Karpas-422 (cell line): ENCODE results near the gene FGFRL1. TPM values are rescaled to one million over a fixed set of nuclear protein-coding genes. Genes with fewer than 3 reads are reported as not detected.

Experiments used
- DNase-seq: peaks from one replicate; pipeline ENCODE4 v3.0.0-alpha.2; 2015
- H2AFZ ChIP-seq: fragments of 200-600 bp; sonication (generic); 2 replicates; pipeline ENCODE4 v1.6.1; 2014; ENCODE audit warnings: antibody characterized with exemption, low read length, mixed read lengths
- H3K27ac ChIP-seq: fragments of 200-600 bp; sonication (generic); 2 replicates; pipeline ENCODE4 v1.5.1; 2014; ENCODE audit warnings: mild to moderate bottlenecking, low read length, moderate library complexity
- H3K27me3 ChIP-seq: fragments of 200-600 bp; sonication (generic); 2 replicates; pipeline ENCODE4 v1.6.1; 2014; ENCODE audit warnings: low read length, mixed read lengths
- H3K36me3 ChIP-seq: fragments of 200-600 bp; sonication (generic); 2 replicates; pipeline ENCODE4 v1.6.1; 2014; ENCODE audit warnings: low read length, mixed read lengths; ENCODE audit not compliant: insufficient read depth
- H3K4me1 ChIP-seq: fragments of 200-600 bp; sonication (generic); 2 replicates; pipeline ENCODE4 v1.6.1; 2014; ENCODE audit warnings: mild to moderate bottlenecking, low read length, mixed read lengths
- H3K4me2 ChIP-seq: fragments of 200-600 bp; sonication (generic); 2 replicates; pipeline ENCODE4 v1.6.1; 2014; ENCODE audit warnings: low read length, low read depth, mild to moderate bottlenecking; ENCODE audit not compliant: poor library complexity, severe bottlenecking
- H3K4me3 ChIP-seq: fragments of 200-600 bp; sonication (generic); 2 replicates; pipeline ENCODE4 v1.5.1; 2014; ENCODE audit warnings: mild to moderate bottlenecking, antibody characterized with exemption, low read length, mixed read lengths
- H3K79me2 ChIP-seq: fragments of 200-600 bp; sonication (generic); 2 replicates; pipeline ENCODE4 v1.6.1; 2014; ENCODE audit warnings: mild to moderate bottlenecking, low read length, mixed read lengths
- H3K9ac ChIP-seq: fragments of 200-600 bp; sonication (generic); 2 replicates; pipeline ENCODE4 v1.6.0; 2014; ENCODE audit warnings: low read length
- H3K9me2 ChIP-seq: fragments of 200-600 bp; sonication (generic), shearing (Covaris generic); replicated peaks from 2 replicates; pipeline ENCODE4 v1.6.0; 2014; ENCODE audit warnings: mild to moderate bottlenecking, low read length, moderate library complexity; ENCODE audit not compliant: insufficient read depth
- H3K9me3 ChIP-seq: fragments of 300-700, 200-600 bp; sonication (generic); 2 replicates; pipeline ENCODE4 v1.6.1; 2014; ENCODE audit warnings: low read length, mixed read lengths
- H4K20me1 ChIP-seq: fragments of 200-600 bp; sonication (generic); 2 replicates; pipeline ENCODE4 v1.6.1; 2014; ENCODE audit warnings: mild to moderate bottlenecking, antibody characterized with exemption, low read length, low read depth; ENCODE audit not compliant: insufficient read depth
- total RNA-seq: library from RNA; depleted of rRNA; stranded (reverse); fragments of >200 nt; shearing (Covaris generic); gene quantifications from 2 replicates; pipeline ENCODE4 v1.2.3, GENCODE V29; 2014; ENCODE audit warnings: low replicate concordance

The FGFRL1 gene
- total RNA-seq, 1 experiment from 2014 or later = not detected

GRCh38 chr4:1061056-1061700, 49.8 kb downstream of the FGFRL1 start:
- no peak overlapping the region for H3K27ac ChIP-seq
- H3K4me2 ChIP-seq = no peak overlapping the region
- H3K9ac ChIP-seq = no peak overlapping the region
- no peak overlapping the region for H3K4me3 ChIP-seq
- H3K36me3 ChIP-seq = no peaks in the 10 kb centered on the region
- no peaks in the 10 kb centered on the region for H4K20me1 ChIP-seq
- DNase-seq = no peak
- no peaks in the 10 kb centered on the region for H3K79me2 ChIP-seq
- no peaks in the 10 kb centered on the region for H3K9me2 ChIP-seq
- no peak overlapping the region for H2AFZ ChIP-seq
- H3K4me1 ChIP-seq = peaks cover 2% of the 10 kb centered on the region
- no peaks in the 10 kb centered on the region for H3K27me3 ChIP-seq
- H3K9me3 ChIP-seq = no peaks in the 10 kb centered on the region

DNA sequence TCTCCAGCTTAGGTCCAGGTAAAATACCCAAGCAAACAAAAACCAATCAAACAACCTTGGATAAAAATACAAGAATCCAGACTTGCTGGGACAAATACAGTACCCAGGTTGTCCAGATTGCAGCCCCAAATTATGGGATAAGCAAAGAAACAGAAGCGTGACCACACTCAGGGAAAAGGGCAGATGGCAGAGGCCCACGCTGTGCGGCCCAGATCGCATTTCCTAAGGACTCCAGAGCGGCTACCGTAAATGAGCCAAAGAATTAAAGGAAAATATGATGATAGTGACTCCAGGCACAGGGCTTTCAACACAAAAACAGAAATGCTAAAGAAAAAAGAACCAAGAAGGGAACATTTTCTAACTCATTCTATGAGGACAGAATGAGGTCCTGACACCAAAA, 50.3 kb downstream of the FGFRL1 start:
- H3K9ac ChIP-seq = no peak overlapping the region
- no peak for DNase-seq
- H3K27ac ChIP-seq = no peak overlapping the region
- no peaks in the 10 kb centered on the region for H3K36me3 ChIP-seq
- H4K20me1 ChIP-seq = no peaks in the 10 kb centered on the region
- no peak overlapping the region for H3K4me3 ChIP-seq
- no peaks in the 10 kb centered on the region for H3K9me3 ChIP-seq
- no peaks in the 10 kb centered on the region for H3K27me3 ChIP-seq
- no peaks in the 10 kb centered on the region for H3K9me2 ChIP-seq
- H2AFZ ChIP-seq = no peak overlapping the region
- H3K4me2 ChIP-seq = no peak overlapping the region
- H3K79me2 ChIP-seq = no peaks in the 10 kb centered on the region
- H3K4me1 ChIP-seq = no peaks in the 10 kb centered on the region

DNA sequence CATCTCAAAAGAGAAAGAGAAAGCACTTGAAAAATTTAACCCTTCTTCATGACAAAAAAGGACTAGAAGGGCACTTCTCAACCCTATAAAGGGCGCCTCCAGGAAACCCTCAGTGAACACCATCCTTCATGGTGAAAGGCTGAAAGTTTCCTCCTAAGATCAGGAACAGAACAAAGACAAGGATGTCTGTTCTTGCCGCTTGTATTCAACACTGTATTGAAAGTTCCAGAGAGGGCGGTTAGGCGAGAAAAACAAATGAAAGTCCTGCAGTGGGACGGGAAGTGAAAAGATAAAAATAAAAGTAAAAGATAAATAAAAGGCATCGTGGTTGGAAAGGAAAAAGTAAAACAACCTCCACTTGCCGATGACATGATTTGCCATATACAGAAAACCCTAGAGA, 51.0 kb downstream of the FGFRL1 start:
- no peaks in the 10 kb centered on the region for H3K9me3 ChIP-seq
- H3K9me2 ChIP-seq = no peaks in the 10 kb centered on the region
- no peaks in the 10 kb centered on the region for H3K27me3 ChIP-seq
- no peaks in the 10 kb centered on the region for H4K20me1 ChIP-seq
- H3K4me3 ChIP-seq = no peak overlapping the region
- H3K9ac ChIP-seq = no peak overlapping the region
- no peaks in the 10 kb centered on the region for H3K4me1 ChIP-seq
- H3K27ac ChIP-seq = no peak overlapping the region
- no peak overlapping the region for H2AFZ ChIP-seq
- no peak for DNase-seq
- H3K79me2 ChIP-seq = no peaks in the 10 kb centered on the region
- H3K4me2 ChIP-seq = no peak overlapping the region
- no peaks in the 10 kb centered on the region for H3K36me3 ChIP-seq

- H3K9me3 ChIP-seq = no peaks in the 10 kb centered on the region
- H2AFZ ChIP-seq = no peak overlapping the region
- no peak overlapping the region for H3K4me2 ChIP-seq
- no peaks in the 10 kb centered on the region for H3K27me3 ChIP-seq
- H3K9ac ChIP-seq = no peak overlapping the region
- no peaks in the 10 kb centered on the region for H3K4me1 ChIP-seq
- no peaks in the 10 kb centered on the region for H3K36me3 ChIP-seq
- DNase-seq = no peak
- no peaks in the 10 kb centered on the region for H3K9me2 ChIP-seq
- H3K27ac ChIP-seq = no peak overlapping the region
- no peak overlapping the region for H3K4me3 ChIP-seq
- H4K20me1 ChIP-seq = no peaks in the 10 kb centered on the region
- no peaks in the 10 kb centered on the region for H3K79me2 ChIP-seq
These were observed 54.3 kb downstream of the FGFRL1 start for GRCh38 chr4:1065732-1066131.

GRCh38 chr4:1069394-1069793, 58.0 kb downstream of the FGFRL1 start:
- no peak overlapping the region for H3K4me3 ChIP-seq
- no peaks in the 10 kb centered on the region for H4K20me1 ChIP-seq
- H3K9me3 ChIP-seq = no peaks in the 10 kb centered on the region
- H3K9me2 ChIP-seq = no peaks in the 10 kb centered on the region
- no peak for DNase-seq
- no peak overlapping the region for H3K27ac ChIP-seq
- no peak overlapping the region for H3K4me2 ChIP-seq
- no peaks in the 10 kb centered on the region for H3K36me3 ChIP-seq
- no peaks in the 10 kb centered on the region for H3K27me3 ChIP-seq
- peaks cover 3% of the 10 kb centered on the region; the same call in 1 of the 2 replicates for H3K4me1 ChIP-seq
- no peak overlapping the region for H3K9ac ChIP-seq
- H2AFZ ChIP-seq = no peak overlapping the region
- no peaks in the 10 kb centered on the region for H3K79me2 ChIP-seq

- Histone ChIP-seq H3K9me3 (no peaks in the 10 kb centered on the region), H3K4me1 (peaks cover 3% of the 10 kb centered on the region; the same call in 1 of the 2 replicates), H2AFZ (peak overlapping the region; percentile 79; the same call in 1 of the 2 replicates), H3K9me2 (no peaks in the 10 kb centered on the region), H3K4me3 (no peak overlapping the region), H3K27ac (no peak overlapping the region), H3K79me2 (no peaks in the 10 kb centered on the region), H4K20me1 (no peaks in the 10 kb centered on the region), H3K27me3 (no peaks in the 10 kb centered on the region), H3K36me3 (no peaks in the 10 kb centered on the region), H3K9ac (no peak overlapping the region), H3K4me2 (no peak overlapping the region)
- DNase-seq = peak; percentile 83
These were observed 61.5 kb downstream of the FGFRL1 start for GRCh38 chr4:1072830-1073446.

DNA sequence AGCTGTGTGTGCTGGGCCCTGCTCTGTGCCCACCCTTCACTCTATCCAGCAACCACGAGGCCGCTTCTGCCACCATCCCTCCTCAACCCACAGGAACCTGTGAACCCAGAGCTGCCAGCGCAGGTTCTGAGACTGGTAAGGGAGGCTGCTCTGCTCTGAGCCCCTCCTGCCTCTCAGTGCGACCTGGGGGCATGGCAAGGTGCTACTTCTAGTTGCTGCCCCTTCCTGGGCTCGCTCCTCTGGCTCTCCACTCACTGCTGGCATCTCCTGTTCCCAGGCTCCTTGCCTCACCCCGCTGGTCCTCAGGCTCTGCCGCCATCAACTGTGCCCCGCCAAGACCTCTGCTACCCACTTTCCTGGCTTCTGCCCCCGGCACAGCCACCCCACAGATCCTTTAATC, 62.7 kb downstream of the FGFRL1 start:
- Histone ChIP-seq H3K27ac (no peak overlapping the region), H3K9me3 (no peaks in the 10 kb centered on the region), H3K27me3 (no peaks in the 10 kb centered on the region), H3K36me3 (no peaks in the 10 kb centered on the region), H2AFZ (no peak overlapping the region), H3K9me2 (no peaks in the 10 kb centered on the region), H3K9ac (no peak overlapping the region), H3K4me1 (peaks cover 3% of the 10 kb centered on the region; the same call in 1 of the 2 replicates), H3K4me3 (no peak overlapping the region), H3K4me2 (no peak overlapping the region), H3K79me2 (no peaks in the 10 kb centered on the region), H4K20me1 (no peaks in the 10 kb centered on the region)
- peak; percentile 25 for DNase-seq

DNA sequence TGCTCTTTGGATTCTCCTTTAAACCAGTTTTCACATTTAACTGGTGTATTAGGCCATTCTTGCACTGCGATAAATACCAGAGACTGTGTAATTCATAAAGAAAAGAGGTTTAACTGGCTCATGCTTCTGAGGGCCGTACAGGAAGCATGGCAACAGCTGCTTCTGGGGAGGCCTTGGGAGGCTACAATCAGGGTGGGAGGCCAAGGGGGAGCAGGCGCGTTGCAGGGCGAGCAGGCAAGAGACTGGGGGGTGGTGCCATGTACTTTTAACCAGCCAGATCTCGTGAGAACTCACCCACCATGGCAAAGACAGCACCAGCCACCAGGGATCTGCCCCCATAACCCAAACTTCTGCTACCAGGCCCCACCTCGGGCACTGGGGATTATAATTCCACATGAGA, 63.8 kb downstream of the FGFRL1 start:
- Histone ChIP-seq H3K79me2 (no peaks in the 10 kb centered on the region), H3K36me3 (no peaks in the 10 kb centered on the region), H4K20me1 (no peaks in the 10 kb centered on the region), H3K9me2 (no peaks in the 10 kb centered on the region), H3K4me3 (no peak overlapping the region), H3K4me1 (peaks cover 3% of the 10 kb centered on the region; the same call in 1 of the 2 replicates), H2AFZ (no peak overlapping the region), H3K4me2 (no peak overlapping the region), H3K27me3 (no peaks in the 10 kb centered on the region), H3K9me3 (no peaks in the 10 kb centered on the region), H3K9ac (no peak overlapping the region), H3K27ac (no peak overlapping the region)
- DNase-seq = peak; percentile 4
